Activated B cell treated with CpG ODN at 0.5 μM for 24 hours (primary cell): ENCODE measurements around the gene PCNX1. TPM values are rescaled to one million over a fixed set of nuclear protein-coding genes. Genes with fewer than 3 reads are reported as not detected.
A peak's percentile ranks its signal among the peaks of the same experiment; 100 is the strongest.

ENCODE experiments used
- ATAC-seq: fragments of 200-7000 bp; cut with Tn5 transposase; one replicate; pipeline ENCODE4 v1.10.0; 2021; ENCODE audit warnings: low read depth, mild to moderate bottlenecking, moderate library complexity
- CTCF ChIA-PET: fragments of 350-600 bp; sonication (Branson Sonifier 250); formaldehyde crosslinking; loops from one replicate; lab custom pipeline; 2021; ENCODE audit warnings: antibody characterized with exemption; lab: Charles Lee
- POLR2A ChIA-PET: fragments of 350-600 bp; sonication (Branson Sonifier 250); formaldehyde crosslinking; loops from one replicate; lab custom pipeline; 2021; ENCODE audit warnings: antibody characterized with exemption; lab: Charles Lee
- DNase-seq: peaks from one replicate; pipeline ENCODE4 v3.0.0; 2022
- H3K27ac Mint-ChIP-seq: one replicate; pipeline ENCODE4 v1.8.0; 2020; ENCODE audit warnings: mixed read lengths
- H3K27me3 Mint-ChIP-seq: one replicate; pipeline ENCODE4 v1.8.0; 2021; ENCODE audit warnings: mixed read lengths
- H3K36me3 Mint-ChIP-seq: one replicate; pipeline ENCODE4 v1.8.0; 2021; ENCODE audit warnings: low read depth, mixed read lengths
- H3K4me1 Mint-ChIP-seq: one replicate; pipeline ENCODE4 v1.8.0; 2021; ENCODE audit warnings: mixed read lengths
- H3K4me3 Mint-ChIP-seq: one replicate; pipeline ENCODE4 v1.8.0; 2020; ENCODE audit warnings: mild to moderate bottlenecking, mixed read lengths
- H3K9me3 Mint-ChIP-seq: one replicate; pipeline ENCODE4 v1.8.0; 2020; ENCODE audit warnings: mixed read lengths
- CTCF ChIP-seq: fragments of 200-600 bp; IDR thresholded peaks from one replicate; pipeline ENCODE4 v1.8.0; 2022; ENCODE audit warnings: antibody characterized with exemption, mild to moderate bottlenecking
- intact Hi-C: fragments of 100-400 bp; cut with micrococcal nuclease; formaldehyde crosslinking; loops from one replicate; pipeline ENCODE4 v1.15.1; 2024
- total RNA-seq: library from RNA; stranded (reverse); gene quantifications from 2 replicates; pipeline ENCODE4 v1.2.3, GENCODE V29; 2022

PCNX1 gene
- total RNA-seq, 1 donor from 2014 or later = 64.7 TPM

- peak overlapping the region; percentile 73 for H3K4me3 Mint-ChIP-seq
- H3K27me3 Mint-ChIP-seq = no peaks in the 10 kb centered on the region
- H3K27ac Mint-ChIP-seq = peak overlapping the region; percentile 80
- peaks cover 56% of the 10 kb centered on the region for H3K4me1 Mint-ChIP-seq
- intact Hi-C loops = loop anchor here (1.0 kb wide), 1 partner anchor 21 kb away; the partner anchor contains the start of gene PCNX1
- no peaks in the 10 kb centered on the region for H3K9me3 Mint-ChIP-seq
- POLR2A ChIA-PET = interaction anchor here (0.9 to 3.3 kb wide), 3 partner anchors 20 to 66 kb away, joined by 3 to 28 read pairs (median 3); partner anchors contain the start of gene PCNX1
- CTCF ChIA-PET = interaction anchor here (0.9 to 1.2 kb wide), 3 partner anchors 13 to 173 kb away, joined by 3 to 11 read pairs (median 3); partner anchors contain the start of gene PCNX1
- ATAC-seq (peak; percentile 36), DNase-seq (peak; percentile 19)
- no peak for TF ChIP-seq CTCF
- H3K36me3 Mint-ChIP-seq = no peaks in the 10 kb centered on the region
Observed at GRCh38 chr14:70886421-70887206, 20.6 kb upstream of the PCNX1 start.

- Mint-ChIP-seq H3K9me3 (no peaks in the 10 kb centered on the region), H3K36me3 (no peaks in the 10 kb centered on the region), H3K4me1 (peaks cover 50% of the 10 kb centered on the region), H3K4me3 (peak overlapping the region; percentile 73), H3K27me3 (no peaks in the 10 kb centered on the region), H3K27ac (peak overlapping the region; percentile 80)
- CTCF ChIA-PET = interaction anchor here (1.2 kb wide), 1 partner anchor 20 kb away, joined by 11 read pairs; the partner anchor contains the start of gene PCNX1
- ATAC-seq (peak; percentile 69), DNase-seq (no peak)
- POLR2A ChIA-PET = interaction anchor here (0.6 to 3.3 kb wide), 3 partner anchors 20 to 1644 kb away, joined by 3 to 28 read pairs (median 9); partner anchors contain the start of gene PCNX1
- TF ChIP-seq CTCF = no peak
- intact Hi-C loops = no loop called here
Observed at GRCh38 chr14:70887207-70887681, 20.0 kb upstream of the PCNX1 start.

- Mint-ChIP-seq H3K4me1 (peaks cover 44% of the 10 kb centered on the region), H3K4me3 (peak overlapping the region; percentile 73), H3K27me3 (no peaks in the 10 kb centered on the region), H3K36me3 (no peaks in the 10 kb centered on the region), H3K27ac (peak overlapping the region; percentile 46), H3K9me3 (no peaks in the 10 kb centered on the region)
- CTCF ChIA-PET = interaction anchor here (1.2 kb wide), 2 partner anchors 17 to 19 kb away, joined by 5 to 11 read pairs; partner anchors contain the start of gene PCNX1
- no peak for DNase-seq
- no peak for TF ChIP-seq CTCF
- POLR2A ChIA-PET = interaction anchor here (0.6 to 3.3 kb wide), 3 partner anchors 19 to 1643 kb away, joined by 3 to 28 read pairs (median 9); partner anchors contain the start of gene PCNX1
- intact Hi-C loops = no loop called here
- ATAC-seq = no peak
Observed at GRCh38 chr14:70887737-70888499, 19.3 kb upstream of the PCNX1 start.

- Mint-ChIP-seq H3K4me1 (peaks cover 36% of the 10 kb centered on the region), H3K4me3 (no peak overlapping the region)
Observed at GRCh38 chr14:70888681-70889175, 18.5 kb upstream of the PCNX1 start.

More at GRCh38 chr14:70888681-70889175, 18.5 kb upstream of the PCNX1 start:
- no peaks in the 10 kb centered on the region for H3K9me3 Mint-ChIP-seq
- no peak for TF ChIP-seq CTCF
- intact Hi-C loops = no loop called here
- ATAC-seq = no peak
- DNase-seq = no peak
- H3K27me3 Mint-ChIP-seq = no peaks in the 10 kb centered on the region
- H3K27ac Mint-ChIP-seq = no peak overlapping the region
- no peaks in the 10 kb centered on the region for H3K36me3 Mint-ChIP-seq
- POLR2A ChIA-PET = interaction anchor here (0.5 to 3.3 kb wide), 2 partner anchors 18 to 234 kb away, joined by 8 to 28 read pairs; partner anchors contain the start of gene PCNX1
- CTCF ChIA-PET = interaction anchor here (0.6 to 1.2 kb wide), 2 partner anchors 17 to 881 kb away, joined by 3 to 5 read pairs; no protein-coding TSS in a partner anchor
